Hypothalamus (tissue), 51 donors: ENCODE measurements around the gene EPN1.

Source experiments
- DNase-seq, 51 donors: peaks; one replicate each; lab custom pipeline; 2025; lab: John Stamatoyannopoulos, UW

EPN1 gene

GRCh38 chr19:55645512-55645881, 29.5 kb upstream of the EPN1 start:
- DNase-seq: no peak

- no peak for DNase-seq
Observed at GRCh38 chr19:55646889-55647731, 27.9 kb upstream of the EPN1 start.

GRCh38 chr19:55647732-55648584, 27.1 kb upstream of the EPN1 start, which contains the start of gene CCDC106:
Gene CCDC106 (plus strand): TSS chr19:55648212. CDS start chr19:55649047, 835 bp downstream.
- peak in 48 of 51 donors; percentile 39 to 91 (median 74) for DNase-seq

DNA sequence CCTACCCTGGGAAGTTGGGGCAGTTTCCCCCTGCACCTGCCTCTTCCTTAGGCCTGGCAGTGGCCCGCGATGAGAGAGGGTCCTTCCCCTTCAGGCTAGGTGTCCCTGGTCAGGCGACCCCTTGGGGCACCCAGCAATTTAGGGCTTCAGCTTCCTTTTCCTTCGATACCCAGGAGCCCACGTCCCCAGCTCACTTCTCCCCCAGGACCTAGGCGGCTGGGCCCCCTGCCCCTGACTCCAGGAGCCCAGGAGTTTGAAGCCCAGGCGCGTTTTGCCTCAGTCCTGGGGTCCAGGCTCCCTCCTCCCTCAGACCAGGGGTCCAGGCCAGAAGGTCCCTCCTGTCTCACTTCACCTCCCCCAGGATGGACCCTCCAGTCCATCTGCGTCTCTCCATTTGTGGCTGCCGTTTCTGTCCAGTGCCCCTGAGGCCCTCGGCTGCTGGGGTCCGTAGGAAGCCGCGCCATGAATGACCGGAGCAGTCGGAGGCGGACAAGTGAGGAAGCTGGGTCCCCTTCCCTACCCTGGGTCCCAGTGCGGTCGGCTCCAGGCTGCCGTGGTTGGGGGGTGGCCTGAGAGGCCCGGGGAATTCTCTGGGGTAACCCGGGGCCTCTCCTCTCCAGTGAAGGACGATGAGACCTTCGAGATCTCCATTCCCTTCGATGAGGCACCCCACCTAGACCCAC, 26.3 kb upstream of the EPN1 start:
- peak in 2 of 51 donors; percentile 37 to 39 for DNase-seq

GRCh38 chr19:55649268-55650125, 25.5 kb upstream of the EPN1 start:
- no peak for DNase-seq

- DNase-seq: no peak
Observed at GRCh38 chr19:55650126-55650557, 24.9 kb upstream of the EPN1 start.

DNA sequence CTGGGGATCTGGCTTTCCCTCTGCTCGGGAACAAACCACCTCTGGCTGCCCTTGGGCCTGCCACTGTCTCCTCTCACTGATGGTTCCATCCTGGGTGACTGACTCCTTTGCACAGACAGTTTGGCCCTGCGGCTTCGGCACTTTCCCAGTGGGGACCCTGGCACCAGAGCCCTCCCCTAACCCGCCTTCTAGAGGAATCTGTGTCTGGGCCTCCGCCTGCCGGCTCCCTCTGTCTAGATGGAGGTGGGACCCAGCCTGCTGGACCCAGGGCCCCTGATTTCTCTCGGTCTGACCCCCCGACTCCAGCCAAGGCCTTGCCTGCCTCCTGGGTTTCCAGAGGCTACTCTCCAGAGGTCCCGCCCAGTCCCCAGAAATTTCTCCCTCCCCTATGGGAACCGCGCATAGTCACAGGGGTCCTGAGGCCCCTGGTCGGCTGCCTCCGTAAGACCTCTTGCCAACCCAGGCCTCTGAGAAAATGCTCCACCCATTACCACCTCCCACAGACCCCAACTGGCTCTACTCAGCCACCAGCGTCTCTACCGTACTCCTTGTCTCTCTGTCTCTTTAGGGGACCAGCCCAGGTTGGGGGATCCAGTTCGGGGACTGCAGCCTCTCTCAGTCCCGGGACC, 24.3 kb upstream of the EPN1 start:
- DNase-seq: no peak

- no peak for DNase-seq
Observed at GRCh38 chr19:55651236-55651635, 23.8 kb upstream of the EPN1 start.

DNA sequence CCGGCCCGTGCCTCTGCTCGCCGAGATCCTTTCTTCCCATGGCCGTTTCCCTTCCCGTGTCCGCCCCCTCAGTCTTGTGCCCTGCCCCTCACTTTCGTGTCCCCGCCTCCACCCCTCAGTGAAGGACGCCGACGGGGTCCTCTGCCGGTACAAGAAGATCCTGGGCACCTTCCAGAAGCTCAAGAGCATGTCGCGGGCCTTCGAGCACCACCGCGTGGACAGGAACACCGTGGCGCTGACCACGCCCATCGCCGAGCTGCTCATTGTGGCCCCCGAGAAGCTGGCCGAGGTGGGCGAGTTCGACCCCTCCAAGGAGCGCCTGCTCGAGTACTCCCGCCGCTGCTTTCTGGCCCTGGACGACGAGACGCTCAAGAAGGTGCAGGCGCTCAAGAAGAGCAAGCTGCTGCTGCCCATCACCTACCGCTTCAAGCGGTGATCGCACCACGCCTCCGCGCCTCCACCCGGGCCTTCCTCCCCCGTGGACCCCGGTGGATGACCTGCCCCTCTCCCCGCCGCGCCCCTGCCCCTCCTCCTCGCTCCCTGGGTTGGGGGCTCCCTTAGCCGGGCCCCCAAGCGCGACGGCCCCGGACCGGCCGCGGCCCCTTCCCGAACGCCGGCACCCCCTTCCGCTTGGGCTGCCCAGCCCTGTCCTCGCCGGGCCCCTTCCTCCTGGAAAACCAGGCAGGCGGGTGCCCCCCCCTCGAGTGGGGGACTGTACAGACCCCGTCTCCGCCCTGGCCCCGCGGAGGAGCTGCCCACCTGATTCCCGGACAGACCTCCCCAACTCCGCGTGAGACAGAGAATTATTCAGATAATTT, 22.5 kb upstream of the EPN1 start:
- no peak for DNase-seq

DNA sequence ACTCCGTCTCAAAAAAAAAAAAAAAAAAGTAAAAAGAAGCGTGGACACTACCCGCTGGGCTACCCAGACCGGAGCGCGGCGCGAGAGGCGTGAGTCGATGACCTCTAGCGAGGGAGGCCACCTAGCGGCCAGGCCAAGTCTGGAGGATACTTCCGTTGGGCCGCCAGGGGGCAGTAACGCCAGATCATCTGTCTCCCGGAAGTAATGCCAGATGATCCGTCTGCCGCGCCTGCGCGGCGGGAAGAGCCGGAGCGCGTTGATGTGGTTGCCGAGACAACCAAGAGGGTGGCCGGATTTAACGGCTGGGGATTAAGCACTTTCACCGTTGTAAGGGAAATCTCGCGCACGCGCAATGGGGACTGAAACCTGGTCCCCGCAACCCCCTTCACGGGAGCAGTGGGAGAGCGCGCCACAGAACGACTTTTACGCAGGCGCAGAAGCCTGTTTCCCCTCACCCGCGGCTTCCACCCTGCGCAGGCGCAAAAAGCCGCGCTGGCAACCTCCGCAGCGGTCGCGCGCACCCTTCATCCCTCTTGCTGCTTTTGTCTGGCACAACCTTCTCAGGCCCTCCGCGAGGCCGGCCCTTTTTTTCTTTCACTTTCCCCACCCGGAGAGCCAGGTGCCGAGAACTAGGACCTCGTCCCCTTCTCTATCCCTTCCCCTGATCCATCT, 21.2 kb upstream of the EPN1 start:
- peak; percentile 85 to 100 (median 96) for DNase-seq

DNA sequence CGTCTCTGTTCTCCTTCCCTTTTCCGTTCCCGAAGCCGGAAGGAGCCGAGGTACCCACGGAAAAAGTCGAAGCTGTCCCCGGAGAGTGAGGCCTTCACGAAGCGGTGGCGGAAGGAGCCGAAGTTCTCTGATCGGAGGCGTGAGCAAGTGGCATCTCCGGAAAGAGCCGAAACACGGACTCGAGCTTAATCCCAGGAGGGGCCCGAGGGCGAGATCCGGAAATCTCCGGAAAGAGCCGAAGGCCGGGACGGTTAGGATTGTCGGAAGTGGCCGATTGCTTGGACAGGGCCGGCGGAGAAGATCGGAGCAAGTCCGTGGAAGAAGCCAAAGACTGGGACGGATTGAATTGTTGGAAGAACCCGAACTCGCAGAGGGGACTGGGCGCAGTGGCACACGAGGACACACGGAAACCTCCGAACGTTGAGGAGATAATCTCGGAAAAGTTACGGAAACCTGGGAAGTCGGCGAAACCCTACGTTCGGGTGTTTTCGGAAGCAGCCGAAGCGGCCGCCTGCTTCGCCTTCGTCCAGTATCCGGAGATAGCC, 20.6 kb upstream of the EPN1 start:
- DNase-seq: peak; percentile 83 to 100 (median 97)

DNA sequence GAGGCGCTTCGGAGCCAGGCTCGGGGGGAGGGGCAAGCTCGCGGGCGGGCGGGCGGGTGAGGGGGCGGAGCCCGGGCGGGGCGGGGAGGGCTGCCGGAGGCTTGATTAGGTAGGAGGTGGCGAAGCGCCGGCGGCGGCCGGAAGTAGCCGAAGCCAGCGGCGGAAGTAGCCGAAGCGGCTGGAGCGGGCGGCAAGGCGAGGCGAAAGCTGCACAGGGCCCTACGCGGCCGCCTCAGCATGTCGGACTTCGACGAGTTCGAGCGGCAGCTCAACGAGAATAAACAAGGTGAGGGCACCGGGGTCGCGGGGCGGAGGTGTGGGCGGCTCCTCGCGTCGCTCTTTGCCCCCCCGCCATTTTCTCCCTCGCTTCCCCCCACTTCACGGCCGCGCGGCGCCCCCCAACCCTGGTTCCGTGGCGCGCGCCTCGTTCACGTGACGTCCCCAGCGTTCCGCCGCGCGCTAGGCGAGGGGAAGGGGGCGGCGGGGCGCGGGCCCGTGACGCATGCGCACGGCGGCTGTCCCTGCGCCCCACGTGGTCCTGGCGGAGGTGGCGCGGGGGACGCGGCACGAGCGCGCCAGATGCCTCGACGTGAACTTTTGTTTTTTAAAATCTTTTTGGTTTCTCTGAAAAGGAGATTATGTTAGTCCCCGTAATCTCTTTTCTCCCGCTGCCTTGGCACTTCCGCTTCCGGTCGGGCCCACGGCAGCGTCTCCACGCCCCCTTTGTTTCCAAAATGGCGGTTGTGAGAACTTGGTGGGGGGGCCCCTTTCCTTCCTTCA, 20.0 kb upstream of the EPN1 start, which contains the start of gene U2AF2:
U2AF2 (plus strand) TSS at position 168 of the 780 bp plus-strand sequence; CDS start at position 238, 70 bp downstream.
- DNase-seq: peak in 49 of 51 donors; percentile 22 to 97 (median 94)

DNA sequence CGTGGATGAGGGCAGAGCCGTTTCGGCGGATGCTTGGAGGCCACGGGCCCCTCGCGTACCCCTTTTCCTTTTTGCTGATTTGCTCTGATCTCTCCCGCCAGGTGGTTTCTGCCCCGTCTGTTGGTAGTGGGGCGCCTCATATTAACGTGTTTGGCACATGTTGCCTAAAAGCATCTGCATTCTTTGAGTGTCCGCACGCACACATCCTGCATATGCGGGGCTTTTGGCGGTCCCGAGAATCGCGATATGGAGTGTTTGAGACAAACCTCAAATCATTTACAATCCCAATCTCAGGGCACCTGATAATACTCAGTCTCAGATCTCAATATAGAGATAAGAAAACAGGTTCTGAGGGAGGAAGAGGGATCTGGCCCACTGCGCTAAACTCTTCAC, 19.4 kb upstream of the EPN1 start:
- DNase-seq: no peak

GRCh38 chr19:55656552-55656951, 18.5 kb upstream of the EPN1 start:
- no peak for DNase-seq

DNA sequence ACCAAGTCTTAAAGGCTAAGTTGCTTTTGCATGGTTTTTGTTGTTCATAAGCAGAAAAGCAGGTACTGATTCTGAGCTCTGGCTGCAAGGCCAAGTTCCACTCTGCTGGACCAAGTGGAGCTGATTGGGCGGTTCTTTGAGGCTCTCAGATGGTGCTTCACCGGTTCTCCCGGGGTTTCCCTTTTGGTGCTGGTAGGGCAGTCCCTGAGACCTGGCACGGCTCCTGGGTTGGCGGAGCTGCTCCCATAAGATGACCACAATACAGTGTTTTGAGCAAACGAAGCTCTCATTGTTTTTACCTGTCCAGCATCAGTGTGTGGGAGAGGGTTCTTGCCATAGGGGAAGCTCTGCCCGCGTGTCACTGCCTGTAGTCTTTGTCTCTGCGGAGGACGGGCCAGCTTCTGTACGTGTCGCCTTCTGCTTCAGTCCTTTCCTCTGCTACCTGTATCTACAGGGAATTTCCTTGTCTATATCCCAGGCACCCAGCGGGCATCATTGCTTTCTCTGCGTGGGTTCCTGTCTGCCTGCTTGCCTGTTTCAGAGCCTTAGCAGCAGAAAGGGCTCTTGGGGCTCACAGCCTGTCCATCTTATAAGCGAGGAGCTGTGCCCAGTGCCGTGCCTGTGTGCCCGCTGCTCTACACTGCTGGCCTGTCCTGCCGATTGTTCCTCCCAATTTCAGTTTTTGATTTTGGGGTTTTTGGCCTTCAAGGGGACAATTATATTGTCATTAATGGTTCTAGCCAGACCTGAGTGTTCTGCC, 17.9 kb upstream of the EPN1 start:
- DNase-seq: no peak

GRCh38 chr19:55658846-55659459, 16.1 kb upstream of the EPN1 start:
- DNase-seq: no peak
